ENCODE measurements around the gene SLC25A21.

- TF ChIP-seq POLR2AphosphoS5 (IDR thresholded peaks at IDR 0.05; ENCODE audit: low read depth, low read length) (no peak), POLR2A (IDR thresholded peaks at IDR 0.05; ENCODE audit: low read depth, low read length) (no peak)
Measured at GRCh38 chr14:37063467-37064240, 108.8 kb downstream of the SLC25A21 start.
